NCI-H345 (cell line): ENCODE results near the gene MRPS18B.
"Not testable (repeated sequence)": the region's sequence is repeated elsewhere in the genome, so short reads cannot be mapped to it uniquely, and the experiment has no call there.

Experiments used
- DNase-seq: peaks from one replicate; lab custom pipeline; 2025; lab: John Stamatoyannopoulos, UW

The MRPS18B gene

GRCh38 chr6:30643656-30644055, 26.0 kb downstream of the MRPS18B start:
- DNase-seq: no peak

DNA sequence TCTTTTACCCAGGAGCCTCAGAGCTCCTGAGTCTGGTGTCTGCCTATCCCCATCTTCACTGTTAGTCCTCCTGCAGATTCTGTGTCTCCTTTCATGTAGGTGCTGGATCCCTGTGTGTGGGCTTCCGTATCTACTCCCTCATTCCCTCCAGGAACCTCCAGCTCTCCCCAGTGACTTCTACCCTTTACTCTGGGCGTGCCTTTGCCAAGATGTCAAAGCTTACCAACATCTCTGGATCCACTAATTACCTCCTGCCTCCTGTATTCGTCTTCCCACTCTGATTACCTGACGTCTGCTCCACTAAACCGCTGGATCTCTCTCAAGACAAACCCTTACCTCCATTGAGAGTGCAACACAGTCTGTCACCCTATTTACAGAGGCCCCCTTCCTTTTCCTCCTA, 27.1 kb downstream of the MRPS18B start:
- DNase-seq: no peak

- DNase-seq: no peak
Observed at GRCh38 chr6:30645989-30646388, 28.3 kb downstream of the MRPS18B start.

- peak; percentile 96 for DNase-seq
Observed at GRCh38 chr6:30646450-30647241, 29.0 kb downstream of the MRPS18B start, which contains the start of gene C6orf136. Gene C6orf136, plus strand, starts transcription at chr6:30647133. Its CDS starts 99 bp downstream, at chr6:30647232.

DNA sequence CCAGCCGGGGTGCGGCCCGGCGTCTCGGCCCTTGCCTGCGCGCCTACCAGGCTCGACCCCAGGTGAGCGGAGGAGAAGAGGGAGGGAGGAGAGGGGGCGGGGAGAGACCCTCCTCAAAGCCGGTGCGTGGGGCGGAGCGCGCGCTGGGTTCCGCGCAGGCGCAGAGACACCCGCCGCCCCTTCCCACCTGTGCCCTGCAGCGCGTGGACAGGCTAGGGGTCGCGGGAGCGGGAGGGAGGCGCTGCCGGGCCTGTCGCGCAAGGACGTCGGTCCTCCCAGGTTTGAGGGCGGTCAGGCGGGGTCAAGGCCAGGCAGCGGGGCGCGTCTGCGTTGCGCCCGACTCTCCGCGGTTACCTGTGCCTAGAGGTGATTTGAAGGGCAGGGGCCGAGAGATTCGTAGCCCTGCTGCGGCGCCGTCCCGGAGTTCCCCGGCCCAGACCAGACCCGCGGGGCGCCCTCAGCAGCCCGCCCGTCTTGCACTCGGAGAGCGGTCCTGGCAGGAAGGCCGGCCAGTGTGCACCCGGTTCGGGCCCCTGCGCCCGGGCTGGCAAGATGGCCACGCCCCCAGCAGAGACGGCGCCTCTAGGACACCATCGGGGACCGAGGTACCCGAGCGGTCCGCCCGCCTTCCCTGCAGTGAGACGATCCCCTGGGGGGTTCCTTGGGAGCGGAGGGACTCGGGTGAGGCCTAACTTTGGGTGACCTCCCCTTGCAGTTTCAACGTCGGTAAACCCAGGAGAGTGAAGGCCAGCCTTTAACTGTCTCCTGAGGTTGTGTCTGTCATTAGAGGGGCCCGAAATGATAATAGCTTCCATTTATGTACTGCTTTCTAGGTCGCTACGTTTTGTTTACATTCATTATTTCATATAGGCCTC, 29.8 kb downstream of the MRPS18B start:
- peak; percentile 91 for DNase-seq

- DNase-seq: no peak
Observed at GRCh38 chr6:30651143-30651542, 33.5 kb downstream of the MRPS18B start.

DNA sequence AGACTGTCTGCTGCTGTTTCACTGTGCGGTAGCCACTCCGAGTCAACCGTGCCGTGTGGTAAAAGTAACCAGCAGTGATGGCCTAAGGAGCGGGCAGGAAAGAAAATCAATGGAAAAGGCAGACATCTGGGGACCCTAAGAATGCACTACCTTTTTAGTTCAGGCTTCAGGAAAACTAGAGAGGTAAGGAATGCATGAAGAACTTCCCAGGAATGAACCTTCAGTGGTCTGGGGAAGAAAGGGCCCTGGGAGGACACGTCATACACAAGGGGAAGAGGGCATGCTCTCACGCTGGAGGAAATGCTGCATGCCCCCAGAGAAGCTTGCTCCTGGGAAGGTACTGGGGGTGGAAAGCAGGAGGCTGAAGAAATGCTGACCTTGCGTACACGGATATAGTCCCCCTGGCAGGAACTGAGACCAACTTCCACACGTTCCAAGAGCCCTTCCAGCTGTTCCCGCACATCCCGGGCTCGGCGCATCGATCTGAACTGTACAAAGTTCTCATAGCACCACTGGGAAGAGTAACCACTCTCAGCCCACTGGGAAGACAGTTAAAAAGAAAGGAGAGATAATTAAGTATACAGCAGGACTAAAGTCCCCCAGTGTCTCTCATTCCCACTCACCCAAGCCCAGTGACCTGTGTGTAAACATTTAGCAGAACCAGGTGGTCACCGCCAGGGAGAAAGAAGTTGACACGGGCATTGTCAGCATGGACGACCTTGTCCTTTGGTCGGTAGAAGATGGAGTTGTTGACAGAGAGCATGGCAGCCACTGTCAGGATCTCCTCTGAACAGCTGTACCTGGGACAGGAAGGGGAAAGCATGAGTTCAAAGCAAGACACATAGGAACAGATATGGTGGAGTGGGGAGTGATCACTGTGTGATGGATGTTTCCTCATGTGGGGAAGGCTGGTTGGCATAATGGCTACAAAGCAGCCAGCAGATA, 37.4 kb downstream of the MRPS18B start:
- no peak for DNase-seq

- no peak for DNase-seq
Observed at GRCh38 chr6:30655743-30656094, 38.1 kb downstream of the MRPS18B start.

DNA sequence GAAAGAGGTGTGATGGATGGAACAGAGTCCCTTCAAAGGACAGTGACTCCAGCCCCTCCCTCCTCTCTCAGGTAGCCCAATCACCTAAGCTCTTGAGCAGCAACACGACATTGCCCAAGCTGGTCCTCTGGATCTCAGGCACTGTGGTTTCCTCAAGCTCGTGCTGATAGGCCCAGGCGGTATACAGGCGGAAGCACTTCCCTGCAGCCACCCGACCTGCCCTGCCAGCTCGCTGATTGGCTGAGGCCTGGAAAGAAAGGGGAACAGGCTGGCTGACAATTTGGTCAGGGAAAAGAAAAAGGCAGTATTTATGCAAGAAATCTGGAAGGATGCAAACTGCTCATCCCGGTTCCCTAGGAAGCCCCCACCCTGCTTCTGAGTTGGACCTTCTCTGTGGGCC, 38.9 kb downstream of the MRPS18B start:
- no peak for DNase-seq

- DNase-seq: no peak
Observed at GRCh38 chr6:30657454-30657853, 39.8 kb downstream of the MRPS18B start.

GRCh38 chr6:30657922-30658321, 40.3 kb downstream of the MRPS18B start:
- DNase-seq: not testable (repeated sequence)

DNA sequence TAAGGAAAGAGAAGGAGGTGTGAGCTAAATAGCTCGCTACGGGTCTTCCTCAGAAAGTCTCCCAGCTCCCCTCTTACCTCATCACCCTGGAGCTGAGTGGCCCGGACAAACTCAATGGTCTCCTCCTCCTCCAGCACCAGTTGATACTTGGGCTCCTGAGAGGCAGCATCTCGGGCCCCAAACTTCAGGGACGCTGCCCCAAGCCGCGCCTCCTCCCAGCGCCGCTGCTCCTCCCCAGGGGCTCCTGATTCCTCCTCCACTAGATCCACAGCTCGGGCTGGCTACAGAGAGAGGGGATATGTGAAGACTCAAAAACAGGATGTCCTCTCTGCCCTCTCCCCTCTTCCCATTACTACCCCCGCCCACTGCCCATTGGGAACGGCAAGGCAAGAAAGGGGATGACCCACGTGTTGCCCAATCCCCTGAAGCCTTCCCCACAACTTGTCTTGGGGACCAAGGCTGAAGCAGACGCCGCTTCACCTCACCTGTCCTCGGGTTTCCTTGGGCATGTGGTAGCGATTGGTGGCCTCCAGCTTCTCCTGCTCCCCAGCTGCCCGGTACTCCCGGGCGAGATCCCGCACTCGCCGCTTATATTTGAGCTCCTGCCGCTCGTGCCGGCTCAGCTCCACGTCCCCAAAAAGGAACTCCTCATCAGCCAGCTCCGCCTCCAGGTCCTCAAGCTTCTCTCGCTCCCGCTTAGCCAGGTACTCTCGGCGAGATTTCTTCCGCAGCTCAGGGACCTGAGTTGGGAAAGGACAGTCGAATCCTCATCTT, 47.5 kb downstream of the MRPS18B start:
- DNase-seq: no peak

- DNase-seq: not testable (repeated sequence)
Observed at GRCh38 chr6:30666300-30666699, 48.7 kb downstream of the MRPS18B start.

DNA sequence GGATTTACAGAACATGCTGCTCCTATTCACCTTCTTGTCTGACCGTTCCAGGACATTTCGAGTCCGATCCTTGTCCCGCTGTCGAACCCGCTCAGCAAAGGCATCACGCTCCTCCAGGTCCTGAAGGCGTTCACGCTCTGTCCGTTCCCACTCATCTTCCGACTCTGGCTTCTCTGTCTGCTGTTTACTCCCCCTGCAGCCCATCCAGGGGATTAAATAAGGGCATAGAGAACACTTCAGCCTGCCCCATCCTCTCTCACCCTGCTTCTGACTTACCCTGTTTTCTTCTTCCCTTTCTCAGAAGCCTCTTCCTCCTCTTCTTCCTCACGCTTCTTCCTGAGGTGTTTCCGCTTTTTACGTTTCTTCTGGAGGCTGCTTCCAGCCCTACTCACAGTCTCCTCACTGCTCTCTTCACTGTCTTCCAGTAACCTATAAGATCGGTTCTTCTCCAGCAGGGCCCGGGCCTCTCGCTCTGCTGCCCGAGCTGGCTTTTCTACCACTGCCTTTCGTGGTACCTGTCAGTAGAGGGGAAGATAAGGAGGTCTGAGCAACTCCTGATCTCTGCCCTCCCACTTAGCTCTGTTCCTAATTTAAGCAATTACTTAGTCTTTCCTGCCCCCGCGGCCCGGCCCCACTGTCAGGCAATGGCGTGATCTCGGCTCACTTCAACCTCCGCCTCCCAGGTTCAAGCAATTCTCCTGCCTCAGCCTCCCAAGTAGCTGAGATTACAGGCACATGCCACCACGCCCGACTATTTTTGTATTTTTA, 53.3 kb downstream of the MRPS18B start:
- DNase-seq: no peak

DNA sequence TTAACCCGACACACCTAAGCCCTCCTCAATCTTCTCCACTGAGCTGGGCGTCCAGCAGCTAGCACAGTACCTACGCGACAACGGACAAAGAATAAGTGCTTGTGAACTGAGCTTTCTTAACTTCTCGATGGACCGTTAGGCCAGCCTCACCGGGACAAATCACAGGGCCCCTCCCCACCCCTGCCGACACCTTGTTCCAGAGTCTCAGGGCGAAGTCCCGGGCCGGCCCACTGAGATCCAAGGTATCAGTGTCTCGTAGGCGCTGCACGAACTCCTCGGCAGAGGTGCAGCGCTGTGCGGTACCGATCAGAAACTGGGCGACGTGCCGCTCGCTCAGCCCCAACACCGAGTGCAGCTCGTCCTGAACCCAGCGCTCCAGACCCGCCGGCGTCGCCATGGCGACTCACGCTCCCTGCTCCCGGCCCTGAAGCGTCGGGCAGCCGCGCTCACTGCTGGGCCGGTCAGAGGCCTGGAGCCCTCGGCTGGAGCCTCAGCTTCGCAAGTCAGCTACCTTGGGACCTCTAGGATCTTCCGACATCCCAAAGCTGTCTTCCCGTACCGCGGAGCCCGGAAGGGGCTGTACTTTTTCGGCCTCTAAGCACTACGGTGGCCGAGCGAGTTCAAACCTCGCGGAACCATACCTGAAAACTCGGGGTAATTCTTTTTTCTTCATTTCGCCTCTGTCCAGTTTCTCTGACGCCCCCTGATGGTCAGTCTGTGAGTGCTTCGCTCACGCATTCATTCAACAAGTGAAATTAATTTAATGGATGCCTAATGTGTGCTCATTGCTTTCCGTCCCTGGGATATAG, 55.0 kb downstream of the MRPS18B start, which contains the start of gene DHX16:
Gene DHX16, minus strand, starts transcription at position 562 of the 809 bp plus-strand sequence. Its CDS starts 165 bp downstream, at position 397.
- peak; percentile 92 for DNase-seq
